ENCODE data around the gene OPA3. TPM values are rescaled to one million over a fixed set of nuclear protein-coding genes. Genes with fewer than 3 reads are reported as not detected.

The OPA3 gene
- 10 to 100 TPM; 13.6 to 18.4 (median 16.7) TPM for total RNA-seq
- polyA plus RNA-seq: 1 to 10 TPM; 2.8 to 7.7 (median 3.0) TPM
- long read RNA-seq, donor 1, full-length matches to known transcripts: 1 of 1 reads
- long read RNA-seq, donor 1, partial matches to known transcripts: 0 of 1 reads
- long read RNA-seq, donor 1, other reads (novel, unspliced or antisense): 0 of 1 reads
- long read RNA-seq, donor 2, full-length matches to known transcripts: 3 of 3 reads
- long read RNA-seq, donor 2, partial matches to known transcripts: 0 of 3 reads
- long read RNA-seq, donor 2, other reads (novel, unspliced or antisense): 0 of 3 reads

- intact Hi-C loops (cut with DNase I; ENCODE audit: low total_unique reads): loop anchor here (5.0 kb wide), 1 partner anchor 62 kb away; no protein-coding TSS in a partner anchor
- H3K36me3 ChIP-seq: peaks cover 0 to 17% (median 0%) of the 10 kb centered on the region in 6 donors
- H3K27me3 ChIP-seq (replicated peaks in 1 of 7): no peaks in the 10 kb centered on the region
- TF ChIP-seq POLR2AphosphoS5 (IDR thresholded peaks at IDR 0.05) (peak; percentile 94 to 96 (median 95)), POLR2A (IDR thresholded peaks at IDR 0.05) (peak; percentile 42 to 45 (median 45)), CTCF (IDR thresholded peaks at IDR 0.05 in 8 of 11, conservative IDR thresholded peaks at IDR 0.05 in 3 of 11) (peak in 7 of 11 experiments; percentile 25 to 49 (median 38))
- DNase-seq: peak; percentile 100
- peak within 1 kb of the TSS; percentile 88 to 99 (median 98) for H3K27ac ChIP-seq
- WGBS, 5 donors: 0 to 1% (median 0%) methylated on average over 60 to 63 of the region's 63 CpGs
- H3K4me3 ChIP-seq: peak within 1 kb of the TSS; percentile 42 to 74 (median 64)
- peaks cover 4 to 36% (median 17%) of the 10 kb centered on the region in 6 donors for H3K4me1 ChIP-seq
- no peaks in the 10 kb centered on the region for H3K9me3 ChIP-seq
These were observed at the start of gene OPA3 for GRCh38 chr19:45584332-45585157. OPA3 (minus strand) TSS chr19:45584802; CDS start chr19:45584764, 38 bp downstream.

GRCh38 chr19:45632468-45633196 is 48.0 kb upstream of the OPA3 start:
- intact Hi-C loops (cut with DNase I; ENCODE audit: low total_unique reads): no loop called here
- DNase-seq: no peak
- H3K36me3 ChIP-seq: peaks cover 0 to 73% (median 24%) of the 10 kb centered on the region in 6 donors
- 65 to 80% (median 69%) methylated on average over 26 to 27 of the region's 27 CpGs for WGBS, 5 donors
- no peaks in the 10 kb centered on the region for H3K9me3 ChIP-seq
- H3K4me1 ChIP-seq: peaks cover 0 to 9% (median 3%) of the 10 kb centered on the region in 6 donors
- H3K4me3 ChIP-seq: no peak overlapping the region
- TF ChIP-seq CTCF (IDR thresholded peaks at IDR 0.05 in 8 of 11, conservative IDR thresholded peaks at IDR 0.05 in 3 of 11): no peak
- TF ChIP-seq POLR2A (IDR thresholded peaks at IDR 0.05): no peak
- no peak for TF ChIP-seq POLR2AphosphoS5 (IDR thresholded peaks at IDR 0.05)
- H3K27ac ChIP-seq: no peak overlapping the region
- H3K27me3 ChIP-seq (replicated peaks in 1 of 7): no peaks in the 10 kb centered on the region

- H3K4me3 ChIP-seq: no peak overlapping the region
- no peak for TF ChIP-seq POLR2A (IDR thresholded peaks at IDR 0.05)
- TF ChIP-seq CTCF (IDR thresholded peaks at IDR 0.05 in 8 of 11, conservative IDR thresholded peaks at IDR 0.05 in 3 of 11): no peak
- TF ChIP-seq POLR2AphosphoS5 (IDR thresholded peaks at IDR 0.05): no peak
- no peak for DNase-seq
- no peak overlapping the region for H3K27ac ChIP-seq
- intact Hi-C loops (cut with DNase I; ENCODE audit: low total_unique reads): no loop called here
- peaks cover 0 to 9% (median 3%) of the 10 kb centered on the region in 6 donors for H3K4me1 ChIP-seq
- H3K27me3 ChIP-seq (replicated peaks in 1 of 7): no peaks in the 10 kb centered on the region
- peaks cover 0 to 80% (median 38%) of the 10 kb centered on the region in 6 donors for H3K36me3 ChIP-seq
- H3K9me3 ChIP-seq: no peaks in the 10 kb centered on the region
- 64 to 93% (median 88%) methylated on average over 2 of the region's 2 CpGs for WGBS, 5 donors
These were observed 45.9 kb upstream of the OPA3 start for GRCh38 chr19:45630463-45630862.

All from spleen (tissue), 13 donors.